ENCODE results near the gene GPRC5C. TPM values are rescaled to one million over a fixed set of nuclear protein-coding genes. Genes with fewer than 3 reads are reported as not detected.

The GPRC5C gene
- total and polyA plus RNA-seq, 2 of the 13 experiments (the other 11 are each of a cell fraction or from before 2014, with no cell fraction given), result 85.6 to 300 TPM

- no peak overlapping the region for H3K9ac ChIP-seq (ENCODE audit: insufficient read depth, low read depth, low read length)
- CTCF ChIA-PET (ENCODE audit: low intra/inter-chr PET ratio, low total read pairs), result no interaction called here
- intact Hi-C loops (cut with micrococcal nuclease; ENCODE audit: unreplicated experiment) (no loop called here), in situ Hi-C loops (cut with HindIII; ENCODE audit: extremely low pct_ligation_motif_present, low pct_unique_long_range_greater_than_20kb) (loop anchor here (25.0 kb wide), 2 partner anchors 660 to 1160 kb away; no protein-coding TSS in a partner anchor)
- H3K36me3 ChIP-seq (replicated peaks in 1 of 2; ENCODE audit: control insufficient read depth in 1 of 2, insufficient read depth in 2 of 2, low read length in 2 of 2), result peaks cover 23 to 42% of the 10 kb centered on the region in 2 experiments
- no peak for ATAC-seq
- H3K4me1 ChIP-seq (ENCODE audit: insufficient read depth, low read length), result peaks cover 31% of the 10 kb centered on the region
- BruUV-seq (replicated peaks), result no TSS peak
- no peak for DNase-seq (ENCODE audit: low spot score)
- WGBS (ENCODE audit: low lambda C conversion rate), result 98% methylated on average over 15 of the region's 31 CpGs
- H4K20me1 ChIP-seq (ENCODE audit: insufficient read depth, low read length), result peaks cover 5% of the 10 kb centered on the region; the same call in 1 of the 2 replicates
- no peaks in the 10 kb centered on the region for H3K27me3 ChIP-seq (ENCODE audit: control insufficient read depth in 1 of 2, insufficient read depth in 2 of 2, low read length in 2 of 2)
- no peaks in the 10 kb centered on the region for H3K9me3 ChIP-seq (ENCODE audit: low read length)
- H3K79me2 ChIP-seq (ENCODE audit: insufficient read depth, low read length), result peaks cover 4% of the 10 kb centered on the region
- FAIRE-seq, result no peak
- no peak overlapping the region for H2AFZ ChIP-seq (ENCODE audit: low read length)
- H3K4me2 ChIP-seq (ENCODE audit: low read depth, low read length), result no peak overlapping the region
- H3K4me3 ChIP-seq (replicated peaks in 1 of 3; ENCODE audit: insufficient read depth in 1 of 3, low read depth in 2 of 3, low read length in 3 of 3), result no peak overlapping the region
- no peak overlapping the region for H3K27ac ChIP-seq (ENCODE audit: extremely low read length, insufficient read depth, low read length)
- POLR2A ChIA-PET, result interaction anchor here (0.6 to 2.6 kb wide), 3 partner anchors 16 to 31 kb away, joined by 3 to 13 read pairs (median 3); no protein-coding TSS in a partner anchor
- TF ChIP-seq FOXO4 (CRISPR knock-in tag; conservative IDR thresholded peaks at IDR 0.05), result no peak
- no peak for TF ChIP-seq KDM5A (IDR thresholded peaks at IDR 0.05; ENCODE audit: borderline replicate concordance, low read length)
- TF ChIP-seq ZNF331 (CRISPR knock-in tag; IDR thresholded peaks at IDR 0.05), result no peak
- no peak for TF ChIP-seq ZBED4 (CRISPR knock-in tag; IDR thresholded peaks at IDR 0.05; ENCODE audit: borderline replicate concordance)
- TF ChIP-seq STAG1 (CRISPR knock-in tag; IDR thresholded peaks at IDR 0.05), result no peak
- no peak for TF ChIP-seq REST (IDR thresholded peaks at IDR 0.05; ENCODE audit: borderline replicate concordance in 1 of 2, low read depth in 1 of 2, low read length in 2 of 2)
- TF ChIP-seq KLF12 (CRISPR knock-in tag; IDR thresholded peaks at IDR 0.05; ENCODE audit: borderline replicate concordance), result no peak
- TF ChIP-seq GTF3A (CRISPR knock-in tag; conservative IDR thresholded peaks at IDR 0.05), result no peak
- TF ChIP-seq CREB3 (CRISPR knock-in tag; IDR thresholded peaks at IDR 0.05), result no peak
- TF ChIP-seq RBFOX2 (IDR thresholded peaks at IDR 0.05; ENCODE audit: low read depth, low read length), result peak; percentile 18; the same call in 1 of the 2 replicates
- no peak for TF ChIP-seq CHD2 (IDR thresholded peaks at IDR 0.05; ENCODE audit: low read depth, low read length)
- TF ChIP-seq ZBTB38 (CRISPR knock-in tag; IDR thresholded peaks at IDR 0.05), result 0 out of 2 replicates have a peak, but pooled peaks have one; percentile 20
Measured at GRCh38 chr17:74446551-74447500, 14.9 kb downstream of the GPRC5C start.

All from HepG2 (cell line).